ENCODE measurements around the gene STOML1.

DNA sequence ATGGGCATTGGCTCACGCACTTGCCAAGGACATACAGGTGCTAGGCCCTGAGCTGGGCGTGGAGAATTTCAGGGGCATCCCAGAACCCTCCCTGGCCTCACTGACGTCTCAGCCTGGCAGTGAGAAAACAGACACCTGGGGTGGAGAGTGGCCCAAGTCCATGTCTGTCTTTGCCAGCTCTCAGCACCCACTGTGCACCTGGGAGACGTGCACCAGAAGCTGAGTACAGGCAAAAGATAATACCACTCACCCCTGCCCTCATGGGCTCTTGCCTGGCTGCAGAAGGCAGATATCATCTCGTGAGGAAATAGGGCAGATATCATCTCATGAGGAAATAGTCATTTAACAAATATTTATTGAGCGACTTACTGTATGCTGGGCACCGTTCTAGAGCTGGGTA is 57.8 kb downstream of the STOML1 start:
- TF ChIP-seq, protein P1, sequence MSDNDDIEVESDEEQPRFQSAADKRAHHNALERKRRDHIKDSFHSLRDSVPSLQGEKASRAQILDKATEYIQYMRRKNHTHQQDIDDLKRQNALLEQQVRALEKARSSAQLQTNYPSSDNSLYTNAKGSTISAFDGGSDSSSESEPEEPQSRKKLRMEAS (CRISPR knock-in tag; IDR thresholded peaks at IDR 0.05): no peak
- TF ChIP-seq, protein P2, sequence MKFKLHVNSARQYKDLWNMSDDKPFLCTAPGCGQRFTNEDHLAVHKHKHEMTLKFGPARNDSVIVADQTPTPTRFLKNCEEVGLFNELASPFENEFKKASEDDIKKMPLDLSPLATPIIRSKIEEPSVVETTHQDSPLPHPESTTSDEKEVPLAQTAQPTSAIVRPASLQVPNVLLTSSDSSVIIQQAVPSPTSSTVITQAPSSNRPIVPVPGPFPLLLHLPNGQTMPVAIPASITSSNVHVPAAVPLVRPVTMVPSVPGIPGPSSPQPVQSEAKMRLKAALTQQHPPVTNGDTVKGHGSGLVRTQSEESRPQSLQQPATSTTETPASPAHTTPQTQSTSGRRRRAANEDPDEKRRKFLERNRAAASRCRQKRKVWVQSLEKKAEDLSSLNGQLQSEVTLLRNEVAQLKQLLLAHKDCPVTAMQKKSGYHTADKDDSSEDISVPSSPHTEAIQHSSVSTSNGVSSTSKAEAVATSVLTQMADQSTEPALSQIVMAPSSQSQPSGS (CRISPR knock-in tag; IDR thresholded peaks at IDR 0.05; ENCODE audit: borderline replicate concordance, low read depth): no peak
- TF ChIP-seq TEAD4 (CRISPR knock-in tag; IDR thresholded peaks at IDR 0.05) (no peak), ZNF232 (CRISPR knock-in tag; IDR thresholded peaks at IDR 0.05) (no peak), ZNF416 (CRISPR knock-in tag; IDR thresholded peaks at IDR 0.05) (no peak)
- TF ChIP-seq, protein P3, sequence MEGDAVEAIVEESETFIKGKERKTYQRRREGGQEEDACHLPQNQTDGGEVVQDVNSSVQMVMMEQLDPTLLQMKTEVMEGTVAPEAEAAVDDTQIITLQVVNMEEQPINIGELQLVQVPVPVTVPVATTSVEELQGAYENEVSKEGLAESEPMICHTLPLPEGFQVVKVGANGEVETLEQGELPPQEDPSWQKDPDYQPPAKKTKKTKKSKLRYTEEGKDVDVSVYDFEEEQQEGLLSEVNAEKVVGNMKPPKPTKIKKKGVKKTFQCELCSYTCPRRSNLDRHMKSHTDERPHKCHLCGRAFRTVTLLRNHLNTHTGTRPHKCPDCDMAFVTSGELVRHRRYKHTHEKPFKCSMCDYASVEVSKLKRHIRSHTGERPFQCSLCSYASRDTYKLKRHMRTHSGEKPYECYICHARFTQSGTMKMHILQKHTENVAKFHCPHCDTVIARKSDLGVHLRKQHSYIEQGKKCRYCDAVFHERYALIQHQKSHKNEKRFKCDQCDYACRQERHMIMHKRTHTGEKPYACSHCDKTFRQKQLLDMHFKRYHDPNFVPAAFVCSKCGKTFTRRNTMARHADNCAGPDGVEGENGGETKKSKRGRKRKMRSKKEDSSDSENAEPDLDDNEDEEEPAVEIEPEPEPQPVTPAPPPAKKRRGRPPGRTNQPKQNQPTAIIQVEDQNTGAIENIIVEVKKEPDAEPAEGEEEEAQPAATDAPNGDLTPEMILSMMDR (IDR thresholded peaks at IDR 0.05): no peak
- TF ChIP-seq, protein P4, sequence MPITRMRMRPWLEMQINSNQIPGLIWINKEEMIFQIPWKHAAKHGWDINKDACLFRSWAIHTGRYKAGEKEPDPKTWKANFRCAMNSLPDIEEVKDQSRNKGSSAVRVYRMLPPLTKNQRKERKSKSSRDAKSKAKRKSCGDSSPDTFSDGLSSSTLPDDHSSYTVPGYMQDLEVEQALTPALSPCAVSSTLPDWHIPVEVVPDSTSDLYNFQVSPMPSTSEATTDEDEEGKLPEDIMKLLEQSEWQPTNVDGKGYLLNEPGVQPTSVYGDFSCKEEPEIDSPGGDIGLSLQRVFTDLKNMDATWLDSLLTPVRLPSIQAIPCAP (CRISPR knock-in tag; IDR thresholded peaks at IDR 0.05): no peak
- TF ChIP-seq, protein P5, sequence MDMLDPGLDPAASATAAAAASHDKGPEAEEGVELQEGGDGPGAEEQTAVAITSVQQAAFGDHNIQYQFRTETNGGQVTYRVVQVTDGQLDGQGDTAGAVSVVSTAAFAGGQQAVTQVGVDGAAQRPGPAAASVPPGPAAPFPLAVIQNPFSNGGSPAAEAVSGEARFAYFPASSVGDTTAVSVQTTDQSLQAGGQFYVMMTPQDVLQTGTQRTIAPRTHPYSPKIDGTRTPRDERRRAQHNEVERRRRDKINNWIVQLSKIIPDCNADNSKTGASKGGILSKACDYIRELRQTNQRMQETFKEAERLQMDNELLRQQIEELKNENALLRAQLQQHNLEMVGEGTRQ (CRISPR knock-in tag; IDR thresholded peaks at IDR 0.05): no peak

Measured in WTC11 (cell line).